ENCODE results near the gene ZNF609. TPM values are rescaled to one million over a fixed set of nuclear protein-coding genes. Genes with fewer than 3 reads are reported as not detected.

The ZNF609 gene
- polyA plus RNA-seq, 1 experiment, result 28.9 TPM

- ChIA-PET CTCF (no interaction called here), POLR2A (no interaction called here)
- no peaks in the 10 kb centered on the region for H3K27me3 ChIP-seq (ENCODE audit: control insufficient read depth, insufficient read depth, low read length)
- no peak overlapping the region for H3K27ac ChIP-seq (ENCODE audit: low read depth, low read length)
- no peak for DNase-seq (ENCODE audit: low read depth, low spot score)
- no peaks in the 10 kb centered on the region for H3K9me3 ChIP-seq (ENCODE audit: control insufficient read depth, insufficient read depth, low read length)
- no peak for TF ChIP-seq CTCF (IDR thresholded peaks at IDR 0.05; ENCODE audit: low read depth, low read length)
- no peak overlapping the region for H3K4me3 ChIP-seq (ENCODE audit: low read depth, low read length)
These were observed 6.7 kb upstream of the ZNF609 start for GRCh38 chr15:64453689-64454037.

- TF ChIP-seq CTCF (IDR thresholded peaks at IDR 0.05; ENCODE audit: low read depth, low read length), result no peak
- no peaks in the 10 kb centered on the region for H3K27me3 ChIP-seq (ENCODE audit: control insufficient read depth, insufficient read depth, low read length)
- no peak for DNase-seq (ENCODE audit: low read depth, low spot score)
- no peak overlapping the region for H3K27ac ChIP-seq (ENCODE audit: low read depth, low read length)
- ChIA-PET CTCF (no interaction called here), POLR2A (no interaction called here)
- no peaks in the 10 kb centered on the region for H3K9me3 ChIP-seq (ENCODE audit: control insufficient read depth, insufficient read depth, low read length)
- H3K4me3 ChIP-seq (ENCODE audit: low read depth, low read length), result no peak overlapping the region
These were observed 6.1 kb upstream of the ZNF609 start for GRCh38 chr15:64454282-64454681.

- Histone ChIP-seq H3K4me3 (ENCODE audit: low read depth, low read length) (no peak overlapping the region), H3K27me3 (ENCODE audit: control insufficient read depth, insufficient read depth, low read length) (no peaks in the 10 kb centered on the region), H3K9me3 (ENCODE audit: control insufficient read depth, insufficient read depth, low read length) (no peaks in the 10 kb centered on the region), H3K27ac (ENCODE audit: low read depth, low read length) (no peak overlapping the region)
- TF ChIP-seq CTCF (IDR thresholded peaks at IDR 0.05; ENCODE audit: low read depth, low read length), result no peak
- ChIA-PET CTCF (no interaction called here), POLR2A (no interaction called here)
- no peak for DNase-seq (ENCODE audit: low read depth, low spot score)
These were observed 4.4 kb upstream of the ZNF609 start for GRCh38 chr15:64455961-64456371.

- no peak for TF ChIP-seq CTCF (IDR thresholded peaks at IDR 0.05; ENCODE audit: low read depth, low read length)
- Histone ChIP-seq H3K27ac (ENCODE audit: low read depth, low read length) (no peak overlapping the region), H3K27me3 (ENCODE audit: control insufficient read depth, insufficient read depth, low read length) (no peaks in the 10 kb centered on the region), H3K9me3 (ENCODE audit: control insufficient read depth, insufficient read depth, low read length) (no peaks in the 10 kb centered on the region), H3K4me3 (ENCODE audit: low read depth, low read length) (no peak overlapping the region)
- ChIA-PET CTCF (interaction anchor here (0.7 kb wide), 1 partner anchor 197 kb away, joined by 5 read pairs; no protein-coding TSS in a partner anchor), POLR2A (no interaction called here)
- DNase-seq (ENCODE audit: low read depth, low spot score), result no peak
These were observed 3.7 kb upstream of the ZNF609 start for GRCh38 chr15:64456634-64457108.

- no peak overlapping the region for H3K4me3 ChIP-seq (ENCODE audit: low read depth, low read length)
- no peak for DNase-seq (ENCODE audit: low read depth, low spot score)
- H3K27ac ChIP-seq (ENCODE audit: low read depth, low read length), result no peak overlapping the region
- CTCF ChIA-PET, result interaction anchor here (1.4 to 1.5 kb wide), 3 partner anchors 222 to 269 kb away, joined by 3 to 6 read pairs (median 4); no protein-coding TSS in a partner anchor
- H3K9me3 ChIP-seq (ENCODE audit: control insufficient read depth, insufficient read depth, low read length), result no peaks in the 10 kb centered on the region
- POLR2A ChIA-PET, result interaction anchor here (1.3 kb wide), 1 partner anchor 95 kb away, joined by 3 read pairs; no protein-coding TSS in a partner anchor
- no peaks in the 10 kb centered on the region for H3K27me3 ChIP-seq (ENCODE audit: control insufficient read depth, insufficient read depth, low read length)
- no peak for TF ChIP-seq CTCF (IDR thresholded peaks at IDR 0.05; ENCODE audit: low read depth, low read length)
These were observed 1.2 kb upstream of the ZNF609 start for GRCh38 chr15:64459066-64459781.
